SK-N-SH (cell line): ENCODE data around the gene GRIK5. TPM values are rescaled to one million over a fixed set of nuclear protein-coding genes. Genes with fewer than 3 reads are reported as not detected.

Source experiments
- CTCF ChIA-PET: fragments of 300-600, 350-600 bp; formaldehyde crosslinking; extraction: SDS; loops from one replicate; lab custom pipeline; 2021; lab: Yijun Ruan, JAX
- POLR2A ChIA-PET: fragments of 350-600 bp; sonication (Branson Sonifier 250); formaldehyde crosslinking; extraction: SDS; loops from one replicate; lab custom pipeline; 2020; ENCODE audit warnings: antibody characterized with exemption, inconsistent platforms; lab: Yijun Ruan, JAX
- DNase-seq: peaks from one replicate; pipeline ENCODE4 v3.0.0; 2012
- H2AFZ ChIP-seq: fragments of 200-600 bp; sonication (generic); 2 replicates; pipeline ENCODE4 v1.8.1; 2016; ENCODE audit warnings: antibody characterized with exemption, mild to moderate bottlenecking, low read depth
- H3F3A ChIP-seq: fragments of 200-600 bp; sonication (generic); replicated peaks from 2 replicates; pipeline ENCODE3; 2016; ENCODE audit warnings: antibody characterized with exemption, mild to moderate bottlenecking; ENCODE audit not compliant: insufficient read depth
- H3K27ac ChIP-seq, 2 experiments: fragments of 200-500 bp in 1 of 2; fragments of 200-600 bp in 1 of 2; sonication (Bioruptor generic) in 1 of 2; sonication (generic), shearing (Covaris generic) in 1 of 2; 2 replicates each; pipeline versions ENCODE4 v1.5.1 to v1.6.1; 2014 to 2016; ENCODE audit warnings: low read depth in 2 of 2, inconsistent platforms in 1 of 2, low read length in 1 of 2, mild to moderate bottlenecking in 1 of 2, mixed read lengths in 1 of 2
- H3K27me3 ChIP-seq: fragments of 200-600 bp; sonication (generic), shearing (Covaris generic); 2 replicates; pipeline ENCODE4 v1.6.1; 2016; ENCODE audit warnings: mixed run types; ENCODE audit not compliant: insufficient read depth
- H3K36me3 ChIP-seq, 2 experiments: fragments of 200-500 bp in 1 of 2; fragments of 200-600 bp in 1 of 2; sonication (Bioruptor generic) in 1 of 2; sonication (generic) in 1 of 2; replicated peaks in 1 of 2; 2 replicates each; pipeline versions ENCODE3 to v1.5.1; 2014 to 2016; ENCODE audit warnings: low read length in 1 of 2, mild to moderate bottlenecking in 1 of 2; ENCODE audit not compliant: insufficient read depth in 2 of 2, control insufficient read depth in 1 of 2
- H3K4me1 ChIP-seq, 2 experiments: fragments of 200-500 bp in 1 of 2; fragments of 200-600 bp in 1 of 2; sonication (Bioruptor generic) in 1 of 2; sonication (generic), shearing (Covaris generic) in 1 of 2; 2 replicates each; pipeline versions ENCODE4 v1.5.1 to v1.6.1; 2014 to 2016; ENCODE audit warnings: low read depth in 1 of 2, low read length in 1 of 2, mixed run types in 1 of 2; ENCODE audit not compliant: insufficient read depth in 2 of 2, control insufficient read depth in 1 of 2
- H3K4me2 ChIP-seq: fragments of 200-600 bp; sonication (generic), shearing (Covaris generic); 2 replicates; pipeline ENCODE4 v1.6.1; 2017; ENCODE audit warnings: mixed run types
- H3K4me3 ChIP-seq, 2 experiments: fragments of 200-500 bp in 1 of 2; fragments of 200-600 bp in 1 of 2; sonication (Bioruptor generic) in 1 of 2; sonication (generic), shearing (Covaris generic) in 1 of 2; 2 replicates each; pipeline versions ENCODE4 v1.5.1 to v1.8.1; 2014 to 2016; ENCODE audit warnings: low read depth in 2 of 2, inconsistent platforms in 1 of 2, low read length in 1 of 2, mild to moderate bottlenecking in 1 of 2, mixed read lengths in 1 of 2, moderate library complexity in 1 of 2
- H3K79me2 ChIP-seq: fragments of 200-600 bp; sonication (generic); 2 replicates; pipeline ENCODE4 v1.8.1; 2017; ENCODE audit warnings: mild to moderate bottlenecking; ENCODE audit not compliant: insufficient read depth
- H3K9ac ChIP-seq: fragments of 200-600 bp; sonication (generic); 2 replicates; pipeline ENCODE4 v1.6.1; 2017; ENCODE audit warnings: mixed run types
- H3K9me2 ChIP-seq: fragments of 200-600 bp; sonication (generic); 2 replicates; pipeline ENCODE4 v1.6.1; 2017; ENCODE audit warnings: mixed run types
- H3K9me3 ChIP-seq: fragments of 200-600 bp; sonication (generic); 2 replicates; pipeline ENCODE4 v1.6.1; 2017; ENCODE audit warnings: mixed run types, mild to moderate bottlenecking, moderate library complexity
- H4K20me1 ChIP-seq: fragments of 200-600 bp; sonication (generic); 2 replicates; pipeline ENCODE4 v1.6.1; 2017; ENCODE audit warnings: mild to moderate bottlenecking, mixed run types; ENCODE audit not compliant: insufficient read depth
- CHD2 ChIP-seq: fragments of 150-350 bp; IDR thresholded peaks from 2 replicates; pipeline ENCODE4 v1.6.1; 2018; ENCODE audit warnings: low read length; ENCODE audit not compliant: partially characterized antibody
- EP300 ChIP-seq, 2 experiments: IDR thresholded peaks; 2 replicates each; pipeline versions ENCODE4 v1.4.0 to v1.6.1; 2012; ENCODE audit warnings: borderline replicate concordance in 1 of 2, low read depth in 1 of 2, low read length in 1 of 2
- FOXJ3 ChIP-seq: sonication (generic); formaldehyde crosslinking; IDR thresholded peaks from 2 replicates; pipeline ENCODE4 v1.5.1; 2020; ENCODE audit warnings: mild to moderate bottlenecking, missing genetic modification reagents
- GATA2 ChIP-seq: sonication (generic); formaldehyde crosslinking; IDR thresholded peaks from 2 replicates; pipeline ENCODE4 v1.5.0; 2020; ENCODE audit warnings: mild to moderate bottlenecking, missing genetic modification reagents
- MXI1 ChIP-seq: IDR thresholded peaks from 2 replicates; pipeline ENCODE4 v1.6.1; 2012; ENCODE audit warnings: mild to moderate bottlenecking, low read depth, low read length, improper control_type of control experiment
- NFIC ChIP-seq: IDR thresholded peaks from 2 replicates; pipeline ENCODE4 v1.4.0; 2012; ENCODE audit warnings: borderline replicate concordance
- RAD21 ChIP-seq: IDR thresholded peaks from 2 replicates; pipeline ENCODE4 v1.6.1; 2012; ENCODE audit warnings: mild to moderate bottlenecking, low read length
- RCOR1 ChIP-seq: fragments of 150-350 bp; IDR thresholded peaks from 2 replicates; pipeline ENCODE4 v1.6.1; 2017; ENCODE audit warnings: antibody characterized with exemption, low read length
- RFX5 ChIP-seq: IDR thresholded peaks from 2 replicates; pipeline ENCODE4 v1.6.1; 2012; ENCODE audit warnings: mild to moderate bottlenecking, improper control_type of control experiment, low read length
- TEAD4 ChIP-seq: IDR thresholded peaks from 2 replicates; pipeline ENCODE4 v1.4.0; 2012; ENCODE audit warnings: mild to moderate bottlenecking, borderline replicate concordance; ENCODE audit not compliant: insufficient read depth
- WGBS: methylation state at CpG from one replicate; pipeline ENCODE4 v1.1.6; 2017; ENCODE audit warnings: low lambda C conversion rate; 5-methylcytosine and 5-hydroxymethylcytosine counted together
- polyA plus RNA-seq, 3 experiments: library from polyadenylated mRNA; depleted of rRNA; stranded (reverse); fragments of >200 nt; gene quantifications; 2 replicates each; pipeline ENCODE4 v1.2.3, GENCODE V29; 2012
- TF ChIP-seq, protein P1 (sequence below): IDR thresholded peaks from 2 replicates; pipeline ENCODE4 v1.6.1; 2012; ENCODE audit warnings: mild to moderate bottlenecking, low read depth, low read length, moderate library complexity

Gene GRIK5
- polyA plus RNA-seq, 1 of the 3 experiments (the other 2 are of a cell fraction), result 2.4 TPM

DNA sequence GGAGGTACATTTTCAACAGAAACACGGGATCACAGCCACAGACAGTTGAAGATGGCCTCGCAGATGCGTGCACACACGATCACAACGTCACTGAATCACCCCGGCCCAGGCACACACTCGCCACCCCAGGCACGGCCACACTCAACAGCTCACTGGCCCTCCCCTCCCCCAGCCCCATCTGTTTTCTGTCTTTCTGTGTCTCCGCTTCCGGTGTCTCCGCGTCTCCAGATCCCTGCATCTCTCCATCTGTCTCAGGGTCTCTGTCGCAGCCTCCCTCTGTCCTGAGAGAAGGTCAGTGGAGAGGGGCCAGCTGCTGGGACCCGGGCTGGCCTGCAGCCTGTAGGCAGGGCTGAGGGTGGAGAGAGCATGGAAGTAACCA is 72.2 kb downstream of the GRIK5 start:
- 3% methylated on average over 14 of the region's 14 CpGs for WGBS
- Histone ChIP-seq H3F3A (no peaks in the 10 kb centered on the region), H3K27ac (peak overlapping the region in 1 of 2 experiments; percentile 98; a peak in 2 of 4 replicates), H3K9ac (no peak overlapping the region), H3K9me3 (no peaks in the 10 kb centered on the region), H4K20me1 (no peaks in the 10 kb centered on the region), H3K4me1 (peaks cover 0 to 50% of the 10 kb centered on the region in 2 experiments; a peak in 1 of 4 replicates), H3K36me3 (no peaks in the 10 kb centered on the region), H3K4me3 (peak overlapping the region in 1 of 2 experiments; percentile 34; a peak in 1 of 4 replicates), H2AFZ (no peak overlapping the region), H3K79me2 (no peaks in the 10 kb centered on the region), H3K9me2 (no peaks in the 10 kb centered on the region), H3K4me2 (no peak overlapping the region), H3K27me3 (peaks cover 54% of the 10 kb centered on the region)
- DNase-seq, result peak; percentile 87
- ChIA-PET POLR2A (interaction anchor here (0.7 to 2.6 kb wide), 5 partner anchors 9 to 39 kb away, joined by 3 to 10 read pairs (median 3); partner anchors contain the start of gene RABAC1), CTCF (interaction anchor here (0.6 to 4.7 kb wide), 9 partner anchors 12 to 132 kb away, joined by 3 to 39 read pairs (median 9); partner anchors contain the start of gene RABAC1)
- no peak for TF ChIP-seq MXI1
- TF ChIP-seq EP300 (IDR thresholded peaks at IDR 0.05; ENCODE audit: borderline replicate concordance in 1 of 2, low read depth in 1 of 2, low read length in 1 of 2), result 0 out of 4 replicates have a peak, but pooled peaks of 1 of the 2 experiments have one; percentile 64
- peak; percentile 88 for TF ChIP-seq FOXJ3 (CRISPR knock-in tag)
- TF ChIP-seq RCOR1, result 0 out of 2 replicates have a peak, but pooled peaks have one; percentile 9
- peak; percentile 61 for TF ChIP-seq GATA2 (CRISPR knock-in tag)
- TF ChIP-seq RAD21, result no peak
- TF ChIP-seq, protein P1, sequence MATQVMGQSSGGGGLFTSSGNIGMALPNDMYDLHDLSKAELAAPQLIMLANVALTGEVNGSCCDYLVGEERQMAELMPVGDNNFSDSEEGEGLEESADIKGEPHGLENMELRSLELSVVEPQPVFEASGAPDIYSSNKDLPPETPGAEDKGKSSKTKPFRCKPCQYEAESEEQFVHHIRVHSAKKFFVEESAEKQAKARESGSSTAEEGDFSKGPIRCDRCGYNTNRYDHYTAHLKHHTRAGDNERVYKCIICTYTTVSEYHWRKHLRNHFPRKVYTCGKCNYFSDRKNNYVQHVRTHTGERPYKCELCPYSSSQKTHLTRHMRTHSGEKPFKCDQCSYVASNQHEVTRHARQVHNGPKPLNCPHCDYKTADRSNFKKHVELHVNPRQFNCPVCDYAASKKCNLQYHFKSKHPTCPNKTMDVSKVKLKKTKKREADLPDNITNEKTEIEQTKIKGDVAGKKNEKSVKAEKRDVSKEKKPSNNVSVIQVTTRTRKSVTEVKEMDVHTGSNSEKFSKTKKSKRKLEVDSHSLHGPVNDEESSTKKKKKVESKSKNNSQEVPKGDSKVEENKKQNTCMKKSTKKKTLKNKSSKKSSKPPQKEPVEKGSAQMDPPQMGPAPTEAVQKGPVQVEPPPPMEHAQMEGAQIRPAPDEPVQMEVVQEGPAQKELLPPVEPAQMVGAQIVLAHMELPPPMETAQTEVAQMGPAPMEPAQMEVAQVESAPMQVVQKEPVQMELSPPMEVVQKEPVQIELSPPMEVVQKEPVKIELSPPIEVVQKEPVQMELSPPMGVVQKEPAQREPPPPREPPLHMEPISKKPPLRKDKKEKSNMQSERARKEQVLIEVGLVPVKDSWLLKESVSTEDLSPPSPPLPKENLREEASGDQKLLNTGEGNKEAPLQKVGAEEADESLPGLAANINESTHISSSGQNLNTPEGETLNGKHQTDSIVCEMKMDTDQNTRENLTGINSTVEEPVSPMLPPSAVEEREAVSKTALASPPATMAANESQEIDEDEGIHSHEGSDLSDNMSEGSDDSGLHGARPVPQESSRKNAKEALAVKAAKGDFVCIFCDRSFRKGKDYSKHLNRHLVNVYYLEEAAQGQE, result 0 out of 2 replicates have a peak, but pooled peaks have one; percentile 7
- peak; percentile 92 for TF ChIP-seq CHD2
- no peak for TF ChIP-seq TEAD4

DNA sequence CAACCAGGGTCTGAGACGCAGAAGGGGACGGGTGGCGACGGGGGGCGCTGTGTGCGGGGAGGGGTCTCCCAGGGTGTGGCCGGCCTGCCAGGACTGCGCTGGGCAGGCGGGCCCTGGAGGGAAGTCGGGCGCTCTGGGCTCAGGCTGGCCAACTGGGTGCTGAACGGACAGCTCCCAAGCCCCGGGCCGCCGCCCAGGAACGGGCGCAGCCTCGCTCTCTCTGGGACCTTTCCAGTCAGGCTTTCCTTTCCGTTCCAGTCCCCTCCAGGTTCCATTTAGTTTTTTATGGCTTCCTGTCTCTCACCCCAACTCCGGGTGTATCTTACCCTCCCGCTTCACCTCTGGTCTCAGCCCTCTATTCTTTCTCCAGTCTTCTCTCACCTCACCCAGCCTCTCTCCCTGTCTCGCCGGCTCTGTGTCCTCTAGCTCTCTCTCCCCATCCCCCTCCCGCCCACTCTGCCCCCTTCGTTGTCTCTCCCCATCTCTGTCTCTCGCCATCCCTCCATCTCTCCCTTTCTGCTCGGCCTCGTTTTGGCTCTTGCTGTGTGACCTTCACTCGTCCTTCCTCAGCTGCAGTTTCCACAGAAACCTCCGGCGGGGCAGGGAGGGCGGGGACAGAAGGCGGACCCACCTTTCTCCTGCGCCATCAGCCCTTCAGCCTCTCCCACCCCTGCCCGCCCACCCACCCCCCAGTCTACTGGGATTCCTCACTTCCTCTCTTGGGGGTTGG is 72.7 kb downstream of the GRIK5 start:
- Histone ChIP-seq H2AFZ (no peak overlapping the region), H4K20me1 (no peaks in the 10 kb centered on the region), H3F3A (no peaks in the 10 kb centered on the region), H3K79me2 (no peaks in the 10 kb centered on the region), H3K4me2 (peak overlapping the region; percentile 55; the same call in 1 of the 2 replicates), H3K9me3 (no peaks in the 10 kb centered on the region), H3K4me3 (peak overlapping the region in 1 of 2 experiments; percentile 18; a peak in 1 of 4 replicates), H3K9ac (no peak overlapping the region), H3K27ac (peak overlapping the region; percentile 13 to 98; a peak in 3 of 4 replicates), H3K4me1 (peaks cover 0 to 55% of the 10 kb centered on the region in 2 experiments; a peak in 1 of 4 replicates), H3K36me3 (no peaks in the 10 kb centered on the region), H3K27me3 (peaks cover 54% of the 10 kb centered on the region), H3K9me2 (no peaks in the 10 kb centered on the region)
- 3% methylated on average over 24 of the region's 35 CpGs for WGBS
- TF ChIP-seq, protein P1, result peak; percentile 96
- TF ChIP-seq RFX5 (no peak), NFIC (no peak)
- DNase-seq, result peak; percentile 62
- POLR2A ChIA-PET, result interaction anchor here (0.7 to 2.6 kb wide), 5 partner anchors 9 to 39 kb away, joined by 3 to 10 read pairs (median 3); partner anchors contain the start of gene RABAC1
- CTCF ChIA-PET, result interaction anchor here (0.6 to 4.7 kb wide), 10 partner anchors 13 to 63 kb away, joined by 3 to 39 read pairs (median 8); partner anchors contain the start of gene RABAC1
